Muscle layer of colon (tissue), 2 donors: Measurements from ENCODE around the gene WDR45B.

Experiments used
- H3K27ac ChIP-seq: one replicate; pipeline ENCODE4 v1.7.0; 2013; ENCODE audit warnings: low read depth, mild to moderate bottlenecking, low read length, moderate library complexity
- H3K27me3 ChIP-seq, 2 donors: one replicate each; pipeline ENCODE4 v1.7.0; 2013; ENCODE audit warnings: low read length in 2 of 2, mild to moderate bottlenecking in 2 of 2; ENCODE audit not compliant: insufficient read depth in 2 of 2, control insufficient read depth in 1 of 2
- H3K36me3 ChIP-seq: one replicate; pipeline ENCODE4 v1.7.0; 2013; ENCODE audit warnings: mild to moderate bottlenecking, low read length; ENCODE audit not compliant: insufficient read depth
- H3K4me1 ChIP-seq: one replicate; pipeline ENCODE4 v1.7.0; 2013; ENCODE audit warnings: mild to moderate bottlenecking, low read length; ENCODE audit not compliant: insufficient read depth
- H3K4me3 ChIP-seq, 2 donors: one replicate each; pipeline ENCODE4 v1.7.0; 2013; ENCODE audit warnings: low read length in 2 of 2, low read depth in 1 of 2, mild to moderate bottlenecking in 1 of 2, moderate library complexity in 1 of 2
- H3K9ac ChIP-seq: one replicate; pipeline ENCODE4 v1.7.0; 2013; ENCODE audit warnings: low read length
- H3K9me3 ChIP-seq: one replicate; pipeline ENCODE4 v1.7.0; 2013; ENCODE audit warnings: mild to moderate bottlenecking, low read length
- donor health status: abdominal sarcoma.
- donor health status: Adenocarcinoma of cecum.

Gene WDR45B

DNA sequence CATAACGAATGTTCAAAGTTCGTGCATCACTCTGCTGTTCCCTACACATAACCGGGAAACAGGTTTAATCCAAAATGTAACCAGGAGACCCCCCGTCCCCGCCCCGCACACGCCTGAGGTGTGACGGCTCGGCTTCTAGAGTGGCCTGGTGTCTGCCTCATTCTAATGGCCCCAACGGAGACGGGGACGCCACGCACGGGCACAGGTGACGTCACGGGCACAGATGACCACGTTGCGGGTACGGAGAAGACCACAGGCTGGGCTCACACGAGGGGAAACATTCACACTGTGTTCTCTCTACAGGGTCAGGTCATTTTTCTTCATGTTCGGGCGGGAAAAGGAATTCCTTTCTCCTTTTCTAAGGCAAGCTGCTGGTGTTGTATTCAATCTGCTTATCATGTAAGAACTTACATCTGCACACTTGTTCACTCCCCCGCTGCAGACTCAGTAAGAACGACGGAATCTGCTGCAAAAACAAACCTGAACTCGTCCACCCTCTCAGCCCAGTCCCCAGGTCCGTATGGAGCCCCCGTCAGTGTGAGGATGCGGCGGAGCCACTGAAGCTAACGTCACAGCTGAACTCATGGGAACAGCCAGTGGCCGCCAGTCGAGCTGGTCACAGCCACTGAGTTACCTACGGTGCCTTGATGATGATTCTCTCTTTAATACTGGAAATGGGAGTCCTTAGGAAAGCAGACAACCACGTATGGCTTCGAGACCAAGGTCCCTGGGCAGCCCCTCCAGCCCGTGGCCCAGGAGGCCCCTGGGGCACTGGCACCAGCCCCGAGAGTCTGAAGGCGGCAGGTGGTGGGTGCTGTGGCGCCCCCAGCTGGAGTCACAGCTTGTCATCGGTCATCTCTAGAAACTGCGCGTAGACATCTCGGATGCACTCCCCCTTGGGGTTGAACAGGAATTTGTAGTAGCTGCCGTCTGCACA lies 32.9 kb downstream of the WDR45B start:
- no peaks in the 10 kb centered on the region for H3K9me3 ChIP-seq
- no peak overlapping the region for H3K4me3 ChIP-seq
- peaks cover 42% of the 10 kb centered on the region for H3K36me3 ChIP-seq
- H3K4me1 ChIP-seq = no peaks in the 10 kb centered on the region
- no peak overlapping the region for H3K27ac ChIP-seq
- H3K27me3 ChIP-seq = no peaks in the 10 kb centered on the region
- H3K9ac ChIP-seq = no peak overlapping the region

DNA sequence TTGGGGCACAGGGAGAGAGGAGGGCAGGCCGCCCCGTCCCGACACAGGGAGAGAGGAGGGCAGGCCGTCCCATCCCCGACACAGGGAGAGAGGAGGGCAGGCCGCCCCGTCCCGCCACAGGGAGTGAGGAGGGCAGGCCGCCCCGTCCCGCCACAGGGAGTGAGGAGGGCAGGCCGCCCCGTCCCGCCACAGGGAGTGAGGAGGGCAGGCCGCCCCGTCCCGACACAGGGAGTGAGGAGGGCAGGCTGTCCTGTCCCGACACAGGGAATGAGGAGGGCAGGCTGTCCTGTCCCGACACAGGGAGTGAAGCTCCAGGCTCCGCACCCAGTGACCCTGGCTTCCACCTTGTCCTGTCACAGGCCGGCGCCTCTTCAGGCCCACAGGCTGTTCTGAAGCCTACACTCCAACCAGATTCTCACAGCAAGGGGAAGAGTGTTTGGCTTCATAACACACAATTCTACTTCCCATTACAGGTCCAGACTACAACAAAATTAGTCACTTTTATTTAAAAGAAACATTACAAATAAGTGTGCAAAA lies 34.1 kb downstream of the WDR45B start:
- Histone ChIP-seq H3K27me3 (no peaks in the 10 kb centered on the region), H3K27ac (no peak overlapping the region), H3K9me3 (no peaks in the 10 kb centered on the region), H3K36me3 (peaks cover 44% of the 10 kb centered on the region), H3K4me1 (no peaks in the 10 kb centered on the region), H3K9ac (no peak overlapping the region), H3K4me3 (no peak overlapping the region)

DNA sequence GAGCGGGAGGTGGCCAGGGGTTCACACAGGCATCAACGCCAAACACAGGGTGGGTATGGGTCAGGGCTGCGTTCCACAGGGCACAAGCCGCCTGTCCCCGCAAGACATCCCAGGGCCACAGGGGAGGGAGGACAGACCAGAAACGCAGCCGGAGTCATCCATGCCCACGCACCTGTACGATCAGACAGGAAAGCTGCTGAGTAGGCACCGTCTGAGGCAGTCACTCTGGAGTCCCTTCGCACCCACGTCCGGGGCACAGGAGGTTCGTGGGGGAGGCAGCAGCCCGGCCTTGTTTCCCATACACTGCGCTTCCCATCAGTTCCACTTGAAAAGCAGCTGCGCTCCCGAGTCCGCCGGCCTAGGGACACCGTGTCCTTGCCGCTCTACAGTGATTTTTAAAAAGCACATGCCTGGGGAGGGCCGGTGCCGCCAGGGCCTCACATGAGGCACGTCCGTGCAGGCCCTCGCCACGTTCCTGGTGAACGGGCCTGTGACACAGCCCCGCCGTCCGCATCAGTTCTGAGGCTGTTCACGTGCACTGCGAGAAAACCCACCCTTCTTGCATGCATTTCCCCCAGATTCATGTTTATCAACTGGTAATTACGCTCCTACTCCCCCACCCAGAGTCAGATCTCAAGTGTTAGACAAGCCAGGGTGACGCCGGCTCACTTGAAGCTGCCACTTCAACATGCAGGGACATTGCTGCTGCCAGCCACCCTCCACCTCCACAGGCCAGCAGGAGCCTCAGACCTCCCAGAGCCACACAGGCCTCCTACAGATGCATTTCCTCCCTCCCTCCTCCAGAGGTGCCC lies 34.8 kb downstream of the WDR45B start:
- Histone ChIP-seq H3K27me3 (no peaks in the 10 kb centered on the region), H3K9ac (no peak overlapping the region), H3K9me3 (no peaks in the 10 kb centered on the region), H3K4me1 (no peaks in the 10 kb centered on the region), H3K36me3 (peaks cover 42% of the 10 kb centered on the region), H3K27ac (no peak overlapping the region), H3K4me3 (no peak overlapping the region)

DNA sequence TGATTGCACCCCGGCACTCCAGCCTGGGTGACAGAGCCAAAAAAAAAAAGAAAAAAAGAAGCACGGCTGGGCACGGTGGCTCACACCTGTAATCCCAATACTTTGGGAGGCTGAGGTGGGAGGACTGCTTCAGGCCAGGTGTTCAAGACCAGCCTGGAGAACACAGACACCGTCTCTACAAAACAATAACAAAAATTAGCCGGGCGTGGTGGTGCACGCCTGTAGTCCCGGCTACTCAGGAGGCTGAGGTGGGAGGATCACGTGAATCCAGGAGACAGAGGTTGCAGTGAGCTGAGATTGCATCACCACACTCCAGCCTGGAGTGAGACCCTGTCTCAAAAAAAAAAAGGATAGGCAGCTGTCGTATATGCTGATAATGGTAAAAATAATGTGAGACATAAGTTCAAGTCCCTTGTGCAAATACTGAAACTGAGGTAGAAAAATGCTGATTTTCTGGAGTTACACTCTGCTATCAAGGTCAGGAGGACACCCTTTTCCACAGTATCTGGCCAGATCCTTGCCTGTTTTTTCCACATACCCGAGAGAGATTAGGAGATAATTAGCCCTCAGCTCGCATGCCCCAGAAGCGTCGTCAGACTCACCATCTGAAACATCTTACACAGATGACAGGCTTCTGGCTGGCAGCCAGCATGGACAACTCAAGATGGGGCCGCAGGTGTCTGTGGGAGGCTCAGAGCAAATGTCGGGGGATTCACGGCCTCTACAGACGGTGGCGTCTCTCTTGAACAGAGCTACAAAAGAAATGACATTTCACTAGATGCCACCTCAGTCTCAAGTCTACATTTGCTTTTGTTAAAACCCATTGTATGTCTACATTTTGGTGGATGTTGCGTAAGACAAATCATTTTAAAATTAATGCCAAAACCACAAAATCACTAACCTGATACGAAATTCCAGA lies 36.8 kb downstream of the WDR45B start:
- no peak overlapping the region for H3K4me3 ChIP-seq
- H3K36me3 ChIP-seq = peaks cover 30% of the 10 kb centered on the region
- no peaks in the 10 kb centered on the region for H3K9me3 ChIP-seq
- no peaks in the 10 kb centered on the region for H3K4me1 ChIP-seq
- H3K27me3 ChIP-seq = no peaks in the 10 kb centered on the region
- H3K9ac ChIP-seq = no peak overlapping the region
- H3K27ac ChIP-seq = no peak overlapping the region

DNA sequence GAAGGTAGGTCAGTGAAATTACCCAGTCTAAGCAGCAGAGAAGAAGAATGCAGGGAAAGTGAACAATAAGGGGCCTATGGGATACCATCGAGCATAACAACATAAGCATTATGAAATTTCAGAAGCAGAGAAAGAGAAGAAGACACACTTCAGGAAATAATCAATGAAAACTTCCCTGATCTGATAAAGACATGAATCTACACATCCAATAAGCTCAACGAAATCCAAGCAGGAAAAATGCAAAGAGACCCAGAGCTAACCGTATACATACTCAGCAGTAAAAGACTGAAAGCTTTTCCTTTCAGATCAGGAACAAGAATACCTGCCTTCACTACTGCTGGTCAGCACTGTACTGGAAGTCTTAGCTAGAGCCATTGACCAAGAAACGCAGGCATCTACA lies 38.6 kb downstream of the WDR45B start:
- H3K4me1 ChIP-seq = no peaks in the 10 kb centered on the region
- no peaks in the 10 kb centered on the region for H3K27me3 ChIP-seq
- no peak overlapping the region for H3K4me3 ChIP-seq
- H3K27ac ChIP-seq = no peak overlapping the region
- peaks cover 26% of the 10 kb centered on the region for H3K36me3 ChIP-seq
- H3K9me3 ChIP-seq = no peaks in the 10 kb centered on the region
- H3K9ac ChIP-seq = no peak overlapping the region

DNA sequence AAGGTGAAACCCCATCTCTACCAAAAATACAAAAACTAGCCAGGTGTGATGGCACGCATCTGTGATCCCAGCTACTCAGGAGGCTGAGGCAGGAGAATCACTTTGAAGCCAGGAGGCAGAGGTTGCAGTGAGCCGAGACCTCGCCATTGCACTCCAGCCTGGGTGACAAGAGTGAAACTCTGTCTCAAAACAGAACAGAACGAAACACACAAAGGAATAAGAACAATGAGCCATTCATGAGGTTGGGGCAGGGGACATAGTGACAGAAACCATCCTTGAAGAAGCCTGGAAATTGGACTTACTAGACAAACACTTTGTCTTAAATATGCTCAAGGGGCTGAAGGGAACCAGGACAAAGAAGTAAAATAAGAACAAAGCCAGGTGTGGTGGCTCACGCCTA lies 39.4 kb downstream of the WDR45B start:
- no peaks in the 10 kb centered on the region for H3K27me3 ChIP-seq
- H3K27ac ChIP-seq = no peak overlapping the region
- no peaks in the 10 kb centered on the region for H3K9me3 ChIP-seq
- H3K36me3 ChIP-seq = peaks cover 30% of the 10 kb centered on the region
- H3K4me1 ChIP-seq = no peaks in the 10 kb centered on the region
- H3K9ac ChIP-seq = no peak overlapping the region
- H3K4me3 ChIP-seq = no peak overlapping the region

DNA sequence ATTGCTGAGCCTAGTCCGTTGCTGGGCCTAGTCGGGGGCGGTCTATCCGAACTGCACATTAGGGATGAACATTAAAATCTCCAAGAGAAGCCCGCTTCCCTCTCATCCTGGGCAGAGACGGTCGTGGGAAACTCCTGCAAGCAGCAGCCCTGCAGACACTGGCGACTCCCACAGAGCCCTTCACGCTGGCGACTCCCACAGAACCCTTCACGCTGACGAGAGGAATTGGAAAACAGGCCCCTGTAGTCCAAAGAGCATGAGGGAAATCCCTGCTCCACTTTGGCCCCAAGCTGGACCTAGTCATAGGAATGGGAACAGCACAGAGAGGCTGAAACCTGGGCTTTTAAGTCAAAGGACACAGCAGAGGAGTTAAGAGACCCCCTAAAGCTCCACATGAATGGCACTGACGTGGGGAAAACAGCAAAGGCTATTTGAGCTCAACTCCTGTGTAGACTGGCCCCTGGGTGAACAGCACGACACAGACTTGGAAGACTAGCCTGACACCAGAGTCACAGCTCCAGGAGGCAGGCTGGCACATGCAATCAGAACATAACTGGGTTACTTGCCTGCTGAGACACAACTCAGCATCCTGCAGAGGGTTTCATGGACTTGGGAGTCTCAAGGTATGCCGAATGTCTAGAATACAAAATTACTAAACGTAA lies 42.2 kb downstream of the WDR45B start:
- no peak overlapping the region for H3K9ac ChIP-seq
- H3K4me1 ChIP-seq = no peaks in the 10 kb centered on the region
- no peak overlapping the region for H3K27ac ChIP-seq
- no peaks in the 10 kb centered on the region for H3K9me3 ChIP-seq
- H3K27me3 ChIP-seq = no peaks in the 10 kb centered on the region
- no peak overlapping the region for H3K4me3 ChIP-seq
- H3K36me3 ChIP-seq = peaks cover 54% of the 10 kb centered on the region

DNA sequence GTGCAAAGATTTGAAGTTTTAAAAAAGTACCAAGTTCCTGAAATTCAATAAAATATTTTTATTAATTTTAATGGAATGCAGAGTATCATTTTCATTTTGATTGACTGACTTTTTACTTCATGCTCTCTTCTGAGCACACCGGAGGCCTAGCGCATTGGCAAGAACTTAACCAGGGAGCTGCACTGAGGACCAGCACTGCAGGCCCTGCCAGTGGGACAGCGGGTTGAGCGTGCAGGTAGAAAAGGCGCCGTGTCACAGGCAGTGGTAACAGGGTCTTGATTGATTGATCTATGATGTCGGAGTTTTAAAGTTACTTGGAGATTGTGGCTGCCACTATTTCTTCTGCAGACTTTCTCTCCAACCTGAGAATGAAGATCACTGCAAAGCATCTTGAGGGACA lies 43.7 kb downstream of the WDR45B start:
- Histone ChIP-seq H3K9ac (no peak overlapping the region), H3K4me1 (no peaks in the 10 kb centered on the region), H3K36me3 (peaks cover 57% of the 10 kb centered on the region), H3K27ac (no peak overlapping the region), H3K27me3 (no peaks in the 10 kb centered on the region), H3K9me3 (no peaks in the 10 kb centered on the region), H3K4me3 (no peak overlapping the region)

DNA sequence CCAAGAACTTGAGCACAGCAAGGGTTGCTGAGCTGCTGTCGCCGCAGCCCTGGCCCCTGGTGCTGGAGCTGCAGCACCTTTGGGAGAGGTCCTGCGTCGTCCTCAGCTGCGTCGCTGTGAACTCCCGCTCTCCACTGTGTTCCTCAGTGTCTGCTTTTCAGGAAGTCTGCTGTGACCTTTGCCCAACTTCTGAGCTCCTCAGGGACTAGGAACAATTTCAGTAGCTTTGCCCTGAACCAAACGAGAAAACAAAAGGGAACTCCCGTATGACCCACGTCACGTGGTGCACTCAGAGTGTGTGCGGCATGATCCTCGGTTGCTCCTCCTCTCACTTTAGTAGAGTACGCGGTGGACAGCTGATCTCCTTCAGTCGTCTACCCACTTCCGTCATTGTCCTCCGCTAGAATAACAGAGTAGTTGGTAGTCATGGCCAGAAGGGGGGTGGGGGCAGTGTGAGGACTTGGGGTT lies 44.2 kb downstream of the WDR45B start:
- H3K4me3 ChIP-seq = no peak overlapping the region
- no peak overlapping the region for H3K9ac ChIP-seq
- no peaks in the 10 kb centered on the region for H3K9me3 ChIP-seq
- no peaks in the 10 kb centered on the region for H3K4me1 ChIP-seq
- H3K27ac ChIP-seq = no peak overlapping the region
- no peaks in the 10 kb centered on the region for H3K27me3 ChIP-seq
- H3K36me3 ChIP-seq = peaks cover 55% of the 10 kb centered on the region

DNA sequence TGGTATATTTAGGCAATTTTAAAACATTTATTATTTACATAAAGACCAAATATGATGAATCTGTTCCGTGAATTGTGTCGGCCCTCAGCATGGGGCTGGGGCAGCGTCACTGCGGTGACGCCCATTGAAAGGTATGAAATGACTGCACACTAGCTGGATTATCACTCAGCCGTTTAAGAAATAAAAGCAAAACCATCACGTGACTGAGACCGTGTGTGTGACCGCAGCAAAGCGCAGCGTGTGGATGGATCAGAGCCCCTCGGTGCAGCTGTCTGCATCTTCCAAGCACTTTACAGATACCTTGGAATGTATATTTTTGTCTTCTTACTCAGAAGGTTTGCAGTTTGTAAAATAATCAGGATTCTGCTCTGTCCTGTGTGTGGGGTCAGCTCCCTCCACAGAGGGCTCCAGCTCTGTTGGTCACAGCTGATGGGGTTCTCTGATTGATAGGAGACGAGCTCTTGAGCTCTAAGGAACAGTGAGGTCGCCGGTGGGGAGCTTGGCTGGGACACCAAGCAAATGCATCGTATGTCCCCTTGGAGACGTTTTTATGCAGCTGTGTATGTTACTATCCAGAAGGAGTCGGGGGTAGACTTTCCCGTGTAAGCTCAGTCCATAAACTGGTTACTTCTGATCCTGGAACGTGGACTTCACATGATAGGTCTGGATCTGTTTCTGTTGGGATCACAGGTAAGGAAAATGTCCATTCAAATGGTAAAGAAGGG lies 45.1 kb downstream of the WDR45B start:
- Histone ChIP-seq H3K27ac (no peak overlapping the region), H3K9ac (no peak overlapping the region), H3K27me3 (no peaks in the 10 kb centered on the region), H3K36me3 (peaks cover 59% of the 10 kb centered on the region), H3K4me3 (no peak overlapping the region), H3K9me3 (no peaks in the 10 kb centered on the region), H3K4me1 (no peaks in the 10 kb centered on the region)
